GM18868 (cell line): ENCODE data around the gene PPP1R18.
"Not testable (repeated sequence)": the region's sequence is repeated elsewhere in the genome, so short reads cannot be mapped to it uniquely, and the experiment has no call there.

ENCODE experiments used
- ATAC-seq: cut with Tn5 transposase; IDR thresholded peaks from one replicate; pipeline ENCODE4 v1.9.1; 2021; ENCODE audit warnings: mild to moderate bottlenecking, moderate library complexity; ENCODE audit not compliant: unreplicated experiment

Gene PPP1R18

GRCh38 chr6:30670760-30671527 is 15.5 kb downstream of the PPP1R18 start:
- ATAC-seq, result no peak

- ATAC-seq, result not testable (repeated sequence)
These were observed 20.1 kb downstream of the PPP1R18 start for GRCh38 chr6:30666300-30666699.

GRCh38 chr6:30664994-30665767 is 21.3 kb downstream of the PPP1R18 start:
- ATAC-seq, result no peak

- ATAC-seq, result not testable (repeated sequence)
These were observed 28.5 kb downstream of the PPP1R18 start for GRCh38 chr6:30657922-30658321.

GRCh38 chr6:30657454-30657853 is 29.0 kb downstream of the PPP1R18 start:
- no peak for ATAC-seq

- no peak for ATAC-seq
These were observed 29.9 kb downstream of the PPP1R18 start for GRCh38 chr6:30656513-30656912.

- ATAC-seq, result no peak
These were observed 30.7 kb downstream of the PPP1R18 start for GRCh38 chr6:30655743-30656094.

- no peak for ATAC-seq
These were observed 31.4 kb downstream of the PPP1R18 start for GRCh38 chr6:30654798-30655742.

GRCh38 chr6:30651143-30651542 is 35.3 kb downstream of the PPP1R18 start:
- no peak for ATAC-seq

GRCh38 chr6:30647242-30648116 is 39.0 kb downstream of the PPP1R18 start:
- ATAC-seq, result peak; percentile 70

- ATAC-seq, result peak; percentile 70
These were observed 39.8 kb downstream of the PPP1R18 start, which contains the start of gene C6orf136 for GRCh38 chr6:30646450-30647241. TSS of gene C6orf136 (plus strand) at chr6:30647133. CDS start at chr6:30647232, 99 bp downstream.

GRCh38 chr6:30645989-30646388 is 40.5 kb downstream of the PPP1R18 start:
- ATAC-seq, result no peak

GRCh38 chr6:30644769-30645168 is 41.7 kb downstream of the PPP1R18 start:
- ATAC-seq, result no peak

GRCh38 chr6:30643656-30644055 is 42.8 kb downstream of the PPP1R18 start:
- ATAC-seq, result no peak

GRCh38 chr6:30641048-30641447 is 45.4 kb downstream of the PPP1R18 start:
- ATAC-seq, result no peak

GRCh38 chr6:30640481-30640880 is 46.0 kb downstream of the PPP1R18 start:
- no peak for ATAC-seq

- no peak for ATAC-seq
These were observed 50.6 kb downstream of the PPP1R18 start for GRCh38 chr6:30635834-30636233.

- ATAC-seq, result peak; percentile 76
These were observed 59.7 kb downstream of the PPP1R18 start, which contains the start of gene ATAT1 for GRCh38 chr6:30626484-30627366. TSS of gene ATAT1 (plus strand) at chr6:30626874.
